ENCODE measurements around the gene MPND. TPM values are rescaled to one million over a fixed set of nuclear protein-coding genes. Genes with fewer than 3 reads are reported as not detected.

The MPND gene
- total RNA-seq, 2 experiments from 2014 or later = 10.3 to 11.0 TPM

- Histone ChIP-seq H3K4me3 (ENCODE audit: low read length) (no peak overlapping the region), H3K36me3 (ENCODE audit: insufficient read depth, low read length) (peaks cover 41% of the 10 kb centered on the region), H3K27me3 (ENCODE audit: control insufficient read depth in 1 of 2, insufficient read depth in 2 of 2, low read length in 2 of 2) (no peaks in the 10 kb centered on the region), H3K9me3 (ENCODE audit: control insufficient read depth in 1 of 2, insufficient read depth in 1 of 2, low read length in 2 of 2) (no peaks in the 10 kb centered on the region), H3K27ac (ENCODE audit: low read depth in 1 of 2, low read length in 2 of 2) (peak overlapping the region in 1 of 2 donors; percentile 2), H3K4me1 (ENCODE audit: insufficient read depth, low read length) (peaks cover 40% of the 10 kb centered on the region)
- H3K27ac Mint-ChIP-seq = no peak overlapping the region
- ATAC-seq (ENCODE audit: poor library complexity) = no peak
- DNase-seq = no peak
- CTCF ChIA-PET = interaction anchor here (0.8 kb wide), 1 partner anchor 12 kb away, joined by 3 read pairs; the partner anchor contains the start of gene SH3GL1
- POLR2A ChIA-PET = interaction anchor here (1.6 kb wide), 1 partner anchor 12 kb away, joined by 4 read pairs; the partner anchor contains the start of gene SH3GL1
- H3K4me1 Mint-ChIP-seq (ENCODE audit: low read depth) = peaks cover 24% of the 10 kb centered on the region
- peaks cover 25% of the 10 kb centered on the region for H3K36me3 Mint-ChIP-seq (ENCODE audit: low read depth)
- TF ChIP-seq CTCF (IDR thresholded peaks at IDR 0.05) = no peak
- no peak overlapping the region for H3K4me3 Mint-ChIP-seq
- H3K27me3 Mint-ChIP-seq = no peaks in the 10 kb centered on the region
- no peaks in the 10 kb centered on the region for H3K9me3 Mint-ChIP-seq
- intact Hi-C loops (cut with DNase I, micrococcal nuclease) = loop anchor here in 1 of 2 experiments (5.0 kb wide), 1 partner anchor 1106 kb away; no protein-coding TSS in a partner anchor
Measured at GRCh38 chr19:4388337-4389063, 45.1 kb downstream of the MPND start.

GRCh38 chr19:4389064-4389375 is 45.7 kb downstream of the MPND start:
- peaks cover 23% of the 10 kb centered on the region for H3K36me3 Mint-ChIP-seq (ENCODE audit: low read depth)
- DNase-seq (no peak), ATAC-seq (ENCODE audit: poor library complexity) (no peak)
- no peak overlapping the region for H3K4me3 Mint-ChIP-seq
- TF ChIP-seq CTCF (IDR thresholded peaks at IDR 0.05) = no peak
- H3K27me3 Mint-ChIP-seq = no peaks in the 10 kb centered on the region
- Histone ChIP-seq H3K4me1 (ENCODE audit: insufficient read depth, low read length) (peaks cover 45% of the 10 kb centered on the region), H3K36me3 (ENCODE audit: insufficient read depth, low read length) (peaks cover 41% of the 10 kb centered on the region), H3K27me3 (ENCODE audit: control insufficient read depth in 1 of 2, insufficient read depth in 2 of 2, low read length in 2 of 2) (no peaks in the 10 kb centered on the region), H3K4me3 (ENCODE audit: low read length) (no peak overlapping the region), H3K27ac (ENCODE audit: low read depth in 1 of 2, low read length in 2 of 2) (no peak overlapping the region), H3K9me3 (ENCODE audit: control insufficient read depth in 1 of 2, insufficient read depth in 1 of 2, low read length in 2 of 2) (no peaks in the 10 kb centered on the region)
- intact Hi-C loops (cut with DNase I, micrococcal nuclease) = loop anchor here in 1 of 2 experiments (5.0 kb wide), 1 partner anchor 1107 kb away; no protein-coding TSS in a partner anchor
- H3K9me3 Mint-ChIP-seq = no peaks in the 10 kb centered on the region
- peak overlapping the region; percentile 65 for H3K27ac Mint-ChIP-seq
- peaks cover 27% of the 10 kb centered on the region for H3K4me1 Mint-ChIP-seq (ENCODE audit: low read depth)
- POLR2A ChIA-PET = interaction anchor here (1.6 kb wide), 1 partner anchor 11 kb away, joined by 4 read pairs; the partner anchor contains the start of gene SH3GL1
- CTCF ChIA-PET = interaction anchor here (0.8 kb wide), 1 partner anchor 11 kb away, joined by 3 read pairs; the partner anchor contains the start of gene SH3GL1

DNA sequence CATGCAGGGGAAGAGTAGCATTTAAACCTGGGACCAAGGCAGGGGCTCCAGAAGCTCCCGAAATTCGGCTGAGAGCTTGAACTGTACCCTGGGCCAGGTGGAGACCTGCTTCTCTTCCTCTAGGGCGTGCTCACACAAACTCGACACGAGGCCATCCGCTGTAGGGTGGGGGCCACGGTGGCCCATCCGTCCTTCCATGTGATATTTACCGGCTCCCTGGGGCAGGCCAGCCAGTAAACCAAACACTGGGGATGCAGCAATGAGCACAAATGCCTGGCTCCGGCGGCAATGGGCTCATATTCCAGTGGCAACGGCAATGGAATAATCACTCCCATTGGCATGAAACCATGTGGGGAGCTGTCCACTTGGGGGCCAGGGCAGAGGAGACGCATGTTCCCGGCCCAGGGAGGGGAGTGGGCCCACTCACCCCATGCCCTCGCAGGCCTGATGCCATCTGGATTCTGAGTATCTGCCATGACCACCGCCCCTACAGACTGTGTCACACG is 46.2 kb downstream of the MPND start:
- no peaks in the 10 kb centered on the region for H3K9me3 Mint-ChIP-seq
- peak overlapping the region; percentile 68 for H3K27ac Mint-ChIP-seq
- no peak overlapping the region for H3K4me3 ChIP-seq (ENCODE audit: low read length)
- H3K9me3 ChIP-seq (ENCODE audit: control insufficient read depth in 1 of 2, insufficient read depth in 1 of 2, low read length in 2 of 2) = no peaks in the 10 kb centered on the region
- intact Hi-C loops (cut with DNase I, micrococcal nuclease) = loop anchor here in 1 of 2 experiments (2.0 to 5.0 kb wide), 2 partner anchors 15 to 1107 kb away; no protein-coding TSS in a partner anchor
- no peak for DNase-seq
- no peaks in the 10 kb centered on the region for H3K27me3 ChIP-seq (ENCODE audit: control insufficient read depth in 1 of 2, insufficient read depth in 2 of 2, low read length in 2 of 2)
- peaks cover 50% of the 10 kb centered on the region for H3K4me1 ChIP-seq (ENCODE audit: insufficient read depth, low read length)
- peaks cover 29% of the 10 kb centered on the region for H3K36me3 Mint-ChIP-seq (ENCODE audit: low read depth)
- POLR2A ChIA-PET = interaction anchor here (1.6 kb wide), 1 partner anchor 11 kb away, joined by 4 read pairs; the partner anchor contains the start of gene SH3GL1
- no peak overlapping the region for H3K4me3 Mint-ChIP-seq
- TF ChIP-seq CTCF (IDR thresholded peaks at IDR 0.05) = no peak
- peaks cover 41% of the 10 kb centered on the region for H3K36me3 ChIP-seq (ENCODE audit: insufficient read depth, low read length)
- no peak for ATAC-seq (ENCODE audit: poor library complexity)
- peaks cover 33% of the 10 kb centered on the region for H3K4me1 Mint-ChIP-seq (ENCODE audit: low read depth)
- no peak overlapping the region for H3K27ac ChIP-seq (ENCODE audit: low read depth in 1 of 2, low read length in 2 of 2)
- CTCF ChIA-PET = interaction anchor here (0.8 kb wide), 1 partner anchor 11 kb away, joined by 3 read pairs; the partner anchor contains the start of gene SH3GL1
- H3K27me3 Mint-ChIP-seq = no peaks in the 10 kb centered on the region
